NCI-H146 (cell line): ENCODE results near the gene CHRNE.
A peak's percentile ranks its signal among the peaks of the same experiment; 100 is the strongest.

Experiments used
- DNase-seq: peaks from one replicate; lab custom pipeline; 2025; lab: John Stamatoyannopoulos, UW

Gene CHRNE

DNA sequence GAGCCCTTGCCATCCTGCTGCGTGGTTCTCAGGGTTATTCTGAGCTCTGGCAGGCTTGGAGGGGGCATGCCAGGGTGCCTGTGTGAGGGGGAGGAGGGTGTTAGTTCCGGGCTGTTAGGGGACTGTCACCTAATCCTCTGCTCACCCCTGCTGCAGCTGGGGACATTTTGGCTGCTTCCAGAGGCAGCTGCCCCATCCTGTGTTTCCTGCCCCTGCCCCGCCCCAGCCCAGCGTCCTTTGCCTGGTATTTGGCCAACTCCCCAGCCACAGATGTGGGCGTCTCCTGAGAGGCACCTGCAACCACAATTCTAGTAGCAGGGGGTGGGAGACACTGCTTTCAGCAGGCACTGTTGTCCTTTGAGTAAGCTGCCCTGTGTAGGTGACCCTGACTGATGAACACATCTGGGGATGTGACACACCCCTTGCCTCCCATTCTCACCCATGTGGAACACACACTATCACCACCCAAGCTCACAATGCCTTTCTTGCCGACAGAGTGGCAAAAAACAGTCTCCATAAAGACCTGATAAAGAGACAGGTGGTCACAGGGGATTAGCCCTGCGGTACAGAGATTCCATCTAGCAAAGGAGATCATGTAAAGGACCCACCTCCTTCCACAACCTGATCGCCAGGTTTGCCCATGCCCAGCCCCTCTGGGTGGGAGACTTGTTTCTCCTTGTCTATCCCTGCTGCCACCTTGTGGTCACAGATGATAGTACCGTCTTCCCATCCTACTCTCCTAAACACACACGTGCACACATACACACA, at the start of gene CHRNE:
TSS of gene CHRNE (minus strand) at position 48 of the 768 bp plus-strand sequence. CDS start at position 13, 35 bp downstream.
- peak; percentile 84 for DNase-seq

DNA sequence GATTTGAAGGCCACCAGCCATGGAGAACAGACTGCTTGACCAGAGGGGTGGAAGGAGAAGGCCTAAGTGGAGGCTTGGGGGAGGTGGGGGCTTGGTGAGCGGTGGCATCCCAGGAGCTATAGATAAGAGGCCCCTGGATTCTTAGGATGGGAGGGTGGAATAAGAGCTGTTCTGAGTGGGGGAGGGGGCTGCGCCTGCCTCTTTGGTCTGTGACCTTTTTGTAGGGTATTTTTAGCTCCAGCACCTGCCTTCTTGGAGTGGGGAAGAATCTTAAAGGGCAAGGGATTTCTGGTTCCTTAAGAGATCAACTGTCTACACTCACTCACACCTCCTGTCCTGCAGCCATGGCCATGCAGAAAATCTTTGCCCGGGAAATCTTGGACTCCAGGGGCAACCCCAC, 48.6 kb upstream of the CHRNE start:
- no peak for DNase-seq

DNA sequence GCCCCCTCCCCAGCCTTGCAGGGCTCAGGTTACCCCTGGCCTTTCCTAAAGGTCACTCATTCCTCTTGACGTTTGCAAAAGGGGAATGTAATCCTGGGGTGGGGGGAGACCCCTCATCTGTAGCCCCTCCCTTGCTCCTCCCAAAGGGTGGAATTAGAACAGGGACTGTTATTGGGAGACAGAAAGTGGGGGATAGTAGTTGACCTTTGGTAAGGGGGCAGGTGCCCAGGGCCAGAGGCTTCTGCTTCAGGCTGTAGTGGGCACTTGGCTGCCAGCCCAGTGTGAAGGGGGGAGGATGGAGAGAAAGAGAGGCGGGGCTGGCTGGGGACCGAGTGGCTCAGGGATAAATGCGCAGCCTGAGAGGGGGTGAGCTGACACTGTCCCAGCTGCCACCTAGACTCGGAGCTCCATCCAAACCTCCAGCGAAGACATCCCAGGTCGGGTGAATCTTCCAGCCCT, 47.9 kb upstream of the CHRNE start, which contains the start of gene ENO3:
TSS of gene ENO3 (plus strand) at position 374 of the 459 bp plus-strand sequence. CDS start 711 bp downstream, outside the sequence.
- peak; percentile 42 for DNase-seq

DNA sequence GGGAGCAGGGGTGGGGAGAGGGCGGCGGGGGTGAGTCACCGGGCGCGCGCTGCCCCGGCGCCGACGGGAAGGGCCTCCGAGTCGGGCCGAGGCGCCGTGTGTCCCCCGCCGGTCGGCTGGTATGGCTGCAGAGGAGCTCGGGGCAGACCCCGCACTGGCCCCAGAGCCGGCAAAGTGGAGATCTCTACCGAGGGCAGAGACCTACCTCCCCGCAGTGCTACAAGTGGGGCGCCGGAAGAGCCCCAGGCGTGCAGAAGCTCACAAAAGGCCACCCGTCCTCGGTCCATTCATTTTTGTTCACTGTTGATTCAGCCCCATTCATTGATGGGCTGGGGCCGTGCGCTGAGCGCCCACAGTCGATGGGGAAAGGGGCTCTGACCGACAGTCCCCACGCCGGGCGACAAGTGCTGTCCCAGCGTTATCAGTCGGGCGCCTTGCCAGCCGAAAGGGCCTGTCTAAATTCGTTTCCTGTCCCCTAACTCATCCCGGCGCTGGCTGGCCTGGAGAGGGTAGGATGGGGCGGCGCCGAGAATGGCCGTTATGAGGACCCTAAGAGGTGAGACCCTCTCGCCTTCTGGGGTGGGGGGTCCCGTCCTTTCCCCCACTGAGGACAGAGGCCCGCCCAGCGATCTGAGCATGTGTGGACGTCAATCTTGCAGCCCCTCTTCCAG, 47.3 kb upstream of the CHRNE start:
- DNase-seq, result peak; percentile 69

DNA sequence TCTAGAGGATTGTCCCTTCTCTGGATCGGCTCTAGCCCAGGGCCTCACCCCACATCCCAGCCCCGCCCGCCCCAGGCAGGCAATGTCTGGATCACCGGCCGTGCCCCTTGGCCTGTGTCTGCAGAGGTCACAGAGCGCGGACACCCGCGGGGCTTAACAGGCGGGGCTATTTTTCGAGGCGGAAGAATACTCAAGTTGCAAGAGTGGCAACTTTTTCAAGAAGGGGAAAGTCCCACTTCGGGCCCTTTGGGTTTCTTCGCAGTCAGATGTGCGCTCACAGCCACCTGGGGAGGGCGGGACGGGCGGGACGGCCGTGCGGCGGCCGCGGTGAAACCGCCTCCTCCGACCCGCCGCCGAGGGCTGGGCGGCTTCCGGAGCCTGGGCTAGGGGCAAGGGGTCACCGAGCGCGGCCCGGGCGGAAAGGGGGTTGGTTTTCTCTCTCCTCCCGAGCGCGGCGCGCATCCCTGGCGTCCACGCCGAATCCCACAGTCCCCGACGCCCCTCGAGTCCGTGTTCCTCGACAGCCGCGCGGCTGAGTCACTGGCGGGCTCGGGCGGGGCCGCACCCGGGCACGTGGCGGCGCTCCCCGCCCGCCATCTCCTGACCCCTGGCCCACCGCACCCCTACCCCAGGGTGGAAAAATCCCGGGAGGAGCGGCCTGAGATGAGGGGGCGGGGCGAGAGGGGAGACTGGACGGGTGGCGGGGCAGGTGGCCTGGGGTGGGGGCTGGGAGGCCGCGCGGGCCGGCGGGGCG, 46.6 kb upstream of the CHRNE start:
- peak; percentile 82 for DNase-seq

DNA sequence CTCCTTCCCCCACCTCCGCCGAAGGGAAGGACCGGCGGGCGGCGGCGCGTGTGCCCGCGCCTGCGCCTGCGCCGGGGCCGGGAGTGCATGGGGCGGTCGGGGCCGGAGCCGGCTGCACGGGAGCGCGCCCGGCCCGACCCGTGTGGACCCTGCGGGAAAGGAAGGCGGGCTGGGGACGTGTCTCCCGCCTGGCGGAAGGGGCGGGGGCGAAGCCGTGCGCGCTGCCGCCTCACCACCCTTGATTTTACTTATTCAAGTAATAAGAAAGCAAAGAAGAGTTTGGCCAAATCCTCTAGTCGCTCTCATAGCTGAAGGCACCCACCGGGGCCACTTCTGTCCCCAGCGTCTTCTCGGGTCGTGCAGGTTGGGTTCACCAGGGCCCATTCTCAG, 46.0 kb upstream of the CHRNE start:
- DNase-seq, result peak; percentile 87

DNA sequence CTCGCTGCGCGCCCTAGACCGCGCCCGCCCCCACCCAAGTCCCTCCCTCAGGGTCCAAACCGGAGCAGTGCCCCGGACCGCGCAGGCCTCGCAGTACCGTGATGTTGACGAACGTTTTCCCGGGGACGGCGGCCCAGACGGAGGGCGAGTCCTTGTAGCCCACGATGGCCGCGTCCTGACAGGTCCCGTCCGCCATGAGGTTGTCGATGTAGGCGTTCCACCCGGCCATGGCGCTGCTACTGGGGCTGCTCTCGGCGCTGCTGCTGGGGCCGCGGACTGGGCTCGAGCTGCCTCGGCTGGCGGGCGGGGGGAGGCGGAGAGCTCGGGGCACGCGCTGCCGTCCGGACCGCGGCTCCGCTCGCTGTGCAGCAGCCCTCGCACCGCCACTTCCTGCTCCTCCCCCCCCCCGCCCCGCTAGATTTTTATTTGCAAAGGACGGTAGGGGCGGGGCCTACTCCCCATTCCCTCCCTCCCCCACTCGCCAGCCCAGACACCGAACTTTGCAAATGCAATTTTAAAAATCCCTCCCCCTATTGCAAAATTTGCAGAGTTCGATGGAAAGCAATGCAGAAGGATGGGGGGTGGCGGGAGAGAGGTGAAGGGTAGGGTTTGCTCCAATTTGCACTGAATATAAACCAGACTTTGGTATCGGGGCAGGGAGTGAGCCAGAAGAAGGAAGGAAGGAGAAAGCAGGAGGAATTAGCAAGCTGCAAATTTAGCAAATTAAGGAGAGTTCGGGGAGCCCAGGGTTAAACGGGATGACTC, 45.5 kb upstream of the CHRNE start, which contains the start of gene PFN1:
TSS of gene PFN1 (minus strand) at position 365 of the 765 bp plus-strand sequence. CDS start at position 229, 136 bp downstream.
- DNase-seq, result peak; percentile 90

DNA sequence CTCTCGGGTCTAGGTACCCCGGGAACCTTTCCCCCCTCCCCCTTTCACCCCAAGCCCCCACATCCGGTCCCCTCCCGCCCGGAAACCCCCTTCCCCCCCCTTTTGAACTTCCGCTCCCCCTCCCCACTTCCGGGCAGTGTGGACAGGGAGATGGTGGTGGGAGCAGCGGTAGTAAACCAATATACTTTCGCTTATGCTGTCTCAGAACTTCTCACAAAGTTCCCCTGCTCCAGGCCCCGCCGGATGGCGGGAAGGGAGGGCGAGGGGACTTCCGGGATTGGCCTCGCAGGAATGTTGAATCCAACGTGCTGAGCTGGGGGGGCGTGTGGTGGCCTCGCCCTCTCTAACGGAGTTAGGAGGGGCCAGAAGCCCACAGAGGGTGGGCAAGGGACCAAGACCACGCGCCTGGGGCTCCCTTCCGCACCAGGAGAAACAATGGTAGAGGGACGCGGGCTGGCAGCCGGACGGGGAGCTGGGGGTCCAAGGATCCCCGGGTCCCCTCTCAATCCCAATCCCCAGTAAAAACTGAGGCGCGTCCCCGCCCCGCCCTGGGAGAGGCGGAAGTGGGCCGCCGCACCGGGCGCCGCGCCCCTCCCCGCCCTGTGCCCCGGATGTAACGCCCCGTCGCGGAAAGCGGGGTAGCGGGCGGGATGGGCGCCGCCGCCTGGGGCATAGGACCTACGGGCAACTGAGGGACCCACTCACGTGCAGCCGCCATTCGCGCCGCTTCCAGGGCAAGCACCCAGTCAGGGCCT, 44.7 kb upstream of the CHRNE start:
- peak; percentile 50 for DNase-seq

DNA sequence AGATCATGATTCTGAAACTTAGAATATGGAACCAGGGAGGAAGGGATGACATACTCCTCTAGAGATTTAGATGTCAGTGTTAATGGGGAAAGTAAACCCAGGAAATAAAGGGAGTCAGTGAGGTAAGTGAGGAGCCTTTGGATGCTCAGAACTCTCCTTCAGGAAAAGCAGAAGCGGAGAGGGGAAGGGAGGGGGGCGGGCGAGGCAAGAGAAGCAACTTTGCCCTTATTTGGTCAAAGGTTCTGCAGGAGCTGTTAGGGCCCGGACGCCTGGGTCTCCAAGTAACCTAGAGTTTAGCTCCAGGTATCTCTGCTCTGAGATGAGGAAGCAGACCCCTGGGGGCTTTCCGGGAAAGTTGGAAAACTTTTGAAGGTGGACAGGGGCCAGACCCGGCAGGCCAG, 44.1 kb upstream of the CHRNE start:
- peak; percentile 42 for DNase-seq

DNA sequence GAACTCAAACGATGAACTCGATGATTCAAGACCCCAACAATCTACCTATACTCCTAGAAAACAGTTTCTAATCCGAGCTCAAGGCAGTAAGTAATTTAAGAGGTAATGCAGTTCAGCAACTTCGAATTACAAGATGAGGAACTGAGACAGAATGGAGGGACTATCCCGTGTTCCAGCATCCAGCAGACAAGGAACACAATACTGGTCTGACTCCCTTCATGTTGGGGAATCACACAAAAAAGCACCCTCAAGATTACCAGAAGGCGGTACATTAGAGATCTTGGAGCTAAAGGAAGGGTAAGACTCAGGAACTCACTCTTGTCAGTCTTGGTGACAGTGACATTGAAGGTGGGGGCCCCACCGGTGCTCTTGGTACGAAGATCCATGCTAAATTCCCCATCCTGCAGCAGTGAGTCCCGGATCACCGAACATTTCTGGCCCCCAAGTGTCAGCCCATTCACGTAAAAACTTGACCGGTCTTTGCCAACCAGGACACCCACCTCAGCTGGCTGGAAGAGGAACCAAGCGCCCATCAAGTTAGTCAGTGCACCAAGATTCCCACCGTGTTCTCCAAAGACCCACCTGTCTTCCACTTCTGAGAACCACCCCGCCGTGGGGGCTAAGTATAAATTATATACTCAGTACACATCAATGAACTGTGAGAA, 43.5 kb upstream of the CHRNE start:
- DNase-seq, result no peak

DNA sequence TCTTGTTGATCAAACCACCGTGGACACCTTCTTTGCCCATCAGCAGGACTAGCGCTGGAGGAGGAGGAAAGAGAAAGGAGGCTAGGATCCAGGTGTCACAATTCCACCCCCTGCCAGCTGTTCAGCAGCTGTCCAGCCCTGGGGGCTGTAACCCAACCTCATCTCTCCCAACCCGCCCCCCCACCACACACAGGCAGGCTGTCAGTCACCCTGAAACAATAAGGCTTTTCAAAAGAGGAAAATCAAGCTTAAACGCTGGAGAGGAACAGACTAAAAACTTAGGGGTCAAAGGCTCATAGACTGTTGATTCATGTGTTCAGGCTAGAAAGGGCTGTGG, 43.0 kb upstream of the CHRNE start:
- no peak for DNase-seq

DNA sequence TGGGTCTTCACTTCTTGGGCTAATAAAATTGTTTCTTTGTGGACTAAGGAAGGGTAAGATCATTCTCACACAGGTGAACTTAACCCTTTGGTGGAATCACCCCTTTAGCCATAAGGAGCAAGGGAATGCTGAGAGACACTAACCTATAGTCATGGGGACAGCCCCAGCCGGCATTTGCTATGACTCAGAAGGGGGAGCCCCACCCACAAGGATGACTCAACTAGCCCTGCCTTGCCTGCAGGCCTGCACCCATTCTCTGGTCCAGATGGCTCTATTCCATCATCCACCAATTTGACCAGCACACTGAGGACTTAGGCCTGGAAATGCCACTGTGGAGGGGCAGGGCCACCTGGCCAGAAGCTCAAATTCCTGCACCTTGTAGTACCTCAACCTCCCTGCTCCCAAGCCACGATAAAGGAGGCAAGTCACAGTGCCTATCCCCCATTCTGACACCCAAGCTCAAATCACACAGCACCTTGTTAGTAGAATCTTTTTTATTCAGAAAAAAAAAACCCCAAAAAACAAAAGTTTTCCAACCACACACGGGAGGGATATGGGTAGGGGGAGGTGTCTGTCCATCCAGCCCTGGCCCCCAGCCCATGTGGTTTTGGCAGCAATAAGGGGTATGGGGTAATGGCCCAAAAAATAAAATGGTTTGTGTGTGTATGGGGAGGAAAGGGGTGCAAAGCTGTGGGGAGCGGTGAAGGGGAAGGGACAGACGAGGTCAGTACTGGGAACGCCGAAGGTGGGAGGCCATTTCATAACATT, 42.5 kb upstream of the CHRNE start:
- DNase-seq, result no peak

DNA sequence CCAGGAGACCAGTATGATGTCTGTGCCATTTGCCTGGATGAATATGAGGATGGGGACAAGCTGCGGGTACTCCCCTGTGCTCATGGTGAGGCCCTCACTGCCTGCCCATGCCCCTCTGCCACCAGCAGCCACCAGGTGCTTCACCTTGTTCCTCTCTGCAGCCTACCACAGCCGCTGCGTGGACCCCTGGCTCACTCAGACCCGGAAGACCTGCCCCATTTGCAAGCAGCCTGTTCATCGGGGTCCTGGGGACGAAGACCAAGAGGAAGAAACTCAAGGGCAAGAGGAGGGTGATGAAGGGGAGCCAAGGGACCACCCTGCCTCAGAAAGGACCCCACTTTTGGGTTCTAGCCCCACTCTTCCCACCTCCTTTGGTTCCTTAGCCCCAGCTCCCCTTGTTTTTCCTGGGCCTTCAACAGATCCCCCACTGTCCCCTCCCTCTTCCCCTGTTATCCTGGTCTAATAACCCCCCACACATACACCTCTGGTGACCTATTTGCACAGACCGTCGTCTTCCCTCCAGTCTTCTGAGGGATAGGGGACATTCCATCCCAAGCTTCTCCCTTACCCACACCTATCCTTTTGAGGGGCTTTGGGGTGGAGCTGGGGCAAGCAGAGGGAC, 41.8 kb upstream of the CHRNE start:
- no peak for DNase-seq

DNA sequence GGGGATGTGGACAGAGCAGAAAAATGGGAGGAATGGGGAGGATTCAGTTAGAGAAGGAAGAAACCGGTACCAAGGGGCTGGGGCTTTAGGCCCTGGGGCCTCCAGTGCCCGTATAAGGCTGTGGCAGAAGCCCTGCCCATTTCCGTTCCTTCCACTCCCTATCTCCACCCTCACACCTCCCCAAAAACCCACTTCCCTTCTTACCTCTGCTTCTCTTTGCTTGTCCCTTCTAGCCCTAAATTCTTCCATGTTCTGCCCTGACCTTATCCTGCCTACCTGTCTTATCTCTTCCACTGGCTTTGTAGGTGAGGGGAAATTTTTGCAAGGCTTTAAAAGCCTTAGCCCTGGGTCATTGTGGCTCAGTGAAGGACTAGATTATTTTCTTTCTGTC, 41.3 kb upstream of the CHRNE start:
- no peak for DNase-seq

DNA sequence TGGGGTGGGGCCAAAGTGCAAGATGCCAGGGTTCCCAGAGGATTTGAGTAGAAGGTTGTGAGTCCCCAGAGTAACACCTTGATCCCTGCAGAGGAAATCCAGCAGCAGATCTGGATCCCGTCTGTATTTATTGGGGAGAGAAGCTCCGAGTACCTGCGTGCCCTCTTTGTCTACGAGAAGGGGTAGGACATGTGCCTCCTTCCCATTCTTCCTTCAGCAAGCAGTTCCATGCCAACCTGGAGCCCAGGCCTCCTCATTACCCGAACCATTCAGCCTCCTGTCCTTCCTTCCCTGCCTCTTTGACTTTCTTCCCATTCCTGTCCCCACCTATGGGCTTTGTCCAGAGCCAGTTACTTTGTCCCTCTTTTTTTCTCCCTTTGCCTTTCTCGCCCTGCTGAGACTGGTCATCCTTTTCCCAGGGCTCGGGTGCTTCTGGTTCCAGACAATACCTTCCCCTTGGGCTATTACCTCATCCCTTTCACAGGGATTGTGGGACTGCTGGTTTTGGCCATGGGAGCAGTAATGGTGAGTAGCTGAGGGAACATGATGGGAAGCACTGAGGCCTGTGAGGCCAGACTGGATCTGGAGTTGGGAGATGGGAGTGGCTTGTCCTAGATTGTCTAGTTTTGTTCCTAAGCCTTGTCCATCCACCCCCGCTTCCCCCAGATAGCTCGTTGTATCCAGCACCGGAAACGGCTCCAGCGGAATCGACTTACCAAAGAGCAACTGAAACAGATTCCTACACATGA, 40.0 kb upstream of the CHRNE start:
- no peak for DNase-seq

DNA sequence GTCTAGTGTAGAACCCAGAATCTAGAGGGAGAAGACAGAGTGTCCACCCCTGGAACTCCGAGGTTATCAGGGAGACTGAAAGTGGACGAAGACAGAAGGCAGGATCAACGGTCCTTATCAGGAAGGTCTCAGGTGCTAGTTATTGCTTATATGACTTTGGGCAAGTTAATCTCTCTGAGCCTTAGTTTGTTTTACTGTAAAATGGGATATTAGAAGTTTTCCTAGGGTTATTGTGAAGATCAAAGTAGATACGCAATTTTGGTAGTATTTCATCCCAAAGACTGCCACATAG, 38.4 kb upstream of the CHRNE start:
- no peak for DNase-seq

DNA sequence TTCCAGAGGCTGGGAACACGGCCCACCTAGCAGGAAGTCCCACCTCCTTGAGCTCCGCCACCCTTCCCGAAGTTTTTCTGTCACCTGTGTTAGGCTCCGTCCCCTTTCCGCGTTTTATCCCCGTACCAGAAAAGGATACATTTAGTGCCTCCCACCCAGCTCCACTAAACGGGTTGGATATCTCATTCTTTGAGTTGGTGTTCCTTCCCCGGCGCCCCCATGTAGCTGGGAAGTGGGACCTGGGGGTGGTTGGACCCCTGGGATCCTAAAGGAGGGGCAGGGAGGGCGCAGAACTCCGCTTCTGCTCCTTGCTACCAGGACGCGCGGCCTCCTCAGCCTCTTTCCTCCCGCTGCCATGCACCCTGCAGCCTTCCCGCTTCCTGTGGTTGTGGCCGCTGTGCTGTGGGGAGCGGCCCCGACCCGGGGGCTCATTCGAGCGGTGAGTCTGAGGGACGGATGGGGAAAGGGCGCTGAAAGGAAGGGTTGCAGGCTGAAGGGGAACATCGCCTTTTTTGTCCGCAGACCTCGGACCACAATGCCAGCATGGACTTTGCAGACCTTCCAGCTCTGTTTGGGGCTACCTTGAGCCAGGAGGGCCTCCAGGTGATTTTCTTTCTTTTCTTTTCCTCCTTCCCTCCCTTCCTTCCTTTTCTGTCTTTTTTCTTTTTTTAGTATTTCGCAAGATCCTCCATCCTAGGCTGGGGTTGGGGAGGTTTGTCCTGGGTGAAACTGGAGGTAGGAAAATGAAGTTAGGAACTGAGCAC, 37.8 kb upstream of the CHRNE start:
- DNase-seq, result no peak
